Fibroblast of skin of left biceps (primary cell): ENCODE data around the gene NDEL1.
A peak's percentile ranks its signal among the peaks of the same experiment; 100 is the strongest.

Experiments used
- DNase-seq, 2 experiments: peaks; one replicate each; pipeline ENCODE4 v3.0.0-alpha.2; 2013; ENCODE audit warnings: low read depth in 2 of 2

NDEL1 gene

DNA sequence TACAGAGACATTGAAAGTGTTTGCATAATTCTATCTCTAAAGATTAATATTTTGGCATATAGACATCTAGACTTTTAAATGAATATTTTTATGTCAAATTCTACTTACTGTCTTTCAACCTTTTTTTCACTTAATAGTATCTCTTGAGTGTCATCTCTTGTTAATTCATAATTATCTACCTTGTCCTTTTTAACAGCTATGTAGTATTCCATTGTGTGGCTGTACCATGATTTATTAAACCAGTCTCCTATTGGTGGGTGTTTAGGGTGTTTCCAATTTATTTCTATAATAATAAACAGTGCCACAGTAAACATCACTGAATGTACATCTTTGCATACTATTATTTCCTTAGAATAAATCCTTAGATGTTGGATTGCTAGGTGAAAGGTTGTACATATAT, 21.7 kb upstream of the NDEL1 start:
- no peak for DNase-seq

DNA sequence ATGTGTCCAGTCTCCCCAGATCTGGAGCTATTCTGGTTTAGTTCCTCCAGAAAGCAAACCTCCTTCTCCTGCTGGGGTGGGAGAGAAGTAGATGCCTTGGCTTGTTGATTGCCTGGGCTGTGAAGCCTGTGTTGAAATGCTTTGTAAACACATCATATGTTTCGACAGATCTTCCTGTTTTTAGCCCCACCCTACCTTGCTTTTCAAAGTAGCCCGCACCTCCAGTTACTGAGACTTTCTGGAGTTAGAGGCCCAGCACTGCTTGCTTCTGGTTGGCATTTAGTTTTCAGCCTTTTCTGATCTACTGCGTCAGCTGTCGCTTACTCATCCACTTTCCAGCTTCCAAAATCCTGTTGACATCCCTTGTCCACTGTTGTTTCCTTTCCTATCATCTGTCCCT, 17.9 kb upstream of the NDEL1 start:
- no peak for DNase-seq

DNA sequence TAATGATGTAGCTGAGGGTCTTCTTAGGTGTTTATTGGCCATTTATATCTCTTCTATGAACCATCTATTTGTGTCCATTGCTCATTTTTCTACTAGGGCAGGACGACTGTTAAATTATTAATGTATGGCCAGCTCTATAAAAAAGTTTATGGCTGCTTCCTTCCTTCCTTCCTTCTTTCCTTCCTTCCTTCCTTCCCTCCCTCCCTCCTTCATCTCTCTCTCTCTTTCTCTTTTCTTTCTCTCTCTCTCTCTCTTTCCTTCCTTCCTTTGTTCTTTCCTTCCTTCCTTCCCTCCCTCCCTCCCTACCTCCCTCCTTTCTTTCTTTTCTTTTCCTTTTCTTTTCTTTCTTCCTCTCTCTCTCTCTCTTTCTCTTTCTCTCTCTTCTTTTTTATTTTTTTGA, 17.2 kb upstream of the NDEL1 start:
- DNase-seq, result no peak

DNA sequence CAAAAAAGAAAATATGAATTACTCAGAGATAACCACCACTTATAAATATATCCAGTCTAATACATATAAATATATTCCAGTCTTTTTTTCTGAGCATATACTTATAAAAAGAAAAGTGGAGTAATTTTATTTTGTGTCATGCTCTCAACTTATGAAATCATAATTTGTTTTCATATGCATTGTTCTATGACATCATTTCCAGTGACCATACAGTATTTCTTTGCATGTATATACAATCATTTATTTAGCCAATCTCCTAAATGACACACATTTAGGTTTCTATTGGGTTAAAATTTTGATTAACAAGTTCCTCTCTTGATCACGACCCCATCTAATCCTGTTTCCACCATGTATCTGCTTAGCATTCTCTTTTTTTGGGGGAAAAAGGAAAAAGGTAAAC, 16.4 kb upstream of the NDEL1 start:
- DNase-seq, result no peak

DNA sequence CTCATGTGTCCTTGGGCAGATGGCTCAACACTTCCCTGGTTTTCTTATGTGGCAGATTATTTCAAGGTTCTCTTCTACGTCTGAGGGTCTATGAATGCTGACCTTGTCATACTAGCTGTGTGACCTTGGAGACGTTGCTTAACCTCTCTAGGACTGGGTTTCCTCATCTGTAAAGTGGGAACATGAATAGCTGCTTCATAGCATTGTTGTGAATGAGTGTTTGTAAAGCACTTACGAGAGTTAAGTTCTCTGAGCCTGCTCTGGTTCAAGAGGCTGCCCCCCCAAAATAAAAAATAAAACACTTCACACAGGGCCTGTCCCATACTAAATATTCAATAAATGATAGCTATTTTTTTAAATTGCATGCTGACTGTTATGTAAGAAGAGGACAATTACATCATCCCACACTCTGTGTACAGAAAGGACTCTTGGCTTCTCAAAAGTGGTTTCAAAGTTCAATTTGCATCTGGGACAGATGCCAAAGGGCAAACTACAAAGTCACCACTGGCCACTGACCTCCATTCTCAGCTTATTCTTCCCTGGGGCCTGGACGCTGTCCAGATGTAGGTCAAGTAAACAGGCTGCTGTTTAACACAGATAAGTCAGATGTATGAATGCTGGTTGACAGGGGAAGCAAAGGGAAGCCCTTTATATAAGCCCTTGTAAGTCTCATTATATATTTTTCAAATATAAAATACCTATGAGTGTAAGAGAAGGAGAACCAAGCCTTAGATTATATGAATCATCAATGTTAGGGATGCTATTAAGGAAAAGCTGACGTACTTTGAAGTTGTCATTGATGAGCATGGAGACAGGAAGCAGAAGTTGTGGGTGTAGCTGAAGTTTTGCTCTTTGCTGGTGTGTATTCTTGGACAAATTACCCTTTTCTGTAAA, 15.4 kb upstream of the NDEL1 start:
- no peak for DNase-seq

DNA sequence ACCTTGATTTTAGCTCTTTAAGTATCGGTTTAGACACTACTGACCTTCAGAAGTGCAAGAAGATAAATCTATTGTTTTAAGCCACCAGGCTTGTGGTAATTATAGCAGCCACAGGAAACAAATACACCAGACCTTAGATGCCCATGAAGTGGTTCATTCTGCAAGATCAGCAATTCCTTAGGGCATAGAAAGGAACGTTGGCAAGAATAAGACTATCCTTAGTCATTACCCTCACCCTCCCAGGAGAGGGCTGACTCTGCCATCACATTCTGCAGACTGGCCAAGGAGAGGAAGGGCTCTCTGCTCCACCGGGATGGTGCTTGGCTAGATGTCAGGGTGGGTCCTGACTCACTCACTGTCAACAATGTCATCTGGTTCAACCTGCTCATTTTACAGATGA, 14.1 kb upstream of the NDEL1 start:
- no peak for DNase-seq

DNA sequence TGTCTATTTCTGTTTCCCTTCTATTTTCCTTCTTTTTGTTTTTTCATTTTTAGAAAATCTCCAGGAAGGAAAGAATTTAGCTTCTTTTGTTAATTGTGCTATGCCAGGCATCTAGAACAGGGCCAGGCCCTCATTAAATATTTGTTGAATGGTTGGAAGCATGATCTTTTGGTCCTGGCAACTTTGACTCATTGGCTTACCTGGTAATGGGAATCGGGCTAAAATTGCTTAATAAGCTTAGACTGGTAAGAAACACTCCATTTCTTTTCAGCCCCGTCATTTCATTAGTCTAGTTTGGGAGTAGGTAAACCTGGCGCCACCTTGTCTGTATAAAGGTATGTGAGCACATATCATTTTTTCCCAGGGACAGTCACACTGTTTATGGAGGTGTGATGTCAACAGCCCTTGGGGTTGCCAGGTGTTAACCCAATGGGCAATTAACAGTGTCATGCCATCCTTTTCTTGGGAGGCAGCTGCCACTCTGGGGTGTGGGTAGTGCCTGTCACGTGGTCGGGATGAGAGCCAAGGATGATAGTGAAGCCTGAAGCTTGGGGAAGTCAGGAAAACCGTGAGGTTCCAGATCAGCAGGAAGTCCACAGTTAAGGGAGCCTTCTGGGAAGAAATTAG, 9.5 kb upstream of the NDEL1 start:
- DNase-seq, result no peak

DNA sequence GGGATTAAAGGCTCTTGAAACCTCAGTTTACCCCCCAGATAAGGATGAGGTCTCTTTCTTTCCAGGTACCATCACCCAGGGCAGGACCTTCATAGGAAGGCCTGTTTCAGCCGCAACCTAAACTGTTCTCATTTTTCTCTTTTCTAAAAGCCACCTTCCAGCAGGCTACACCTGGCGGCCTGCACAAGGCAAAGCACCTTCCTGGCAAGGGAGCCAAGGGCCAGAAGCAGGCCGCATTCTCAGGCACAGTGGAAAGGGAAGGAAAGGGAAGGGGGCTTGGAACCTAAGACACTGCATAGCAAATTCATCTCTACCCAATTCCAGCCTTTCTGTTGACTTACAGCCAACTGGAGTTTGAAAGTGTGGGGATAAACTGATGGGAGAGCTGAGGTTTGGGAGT, 8.9 kb upstream of the NDEL1 start:
- no peak for DNase-seq

DNA sequence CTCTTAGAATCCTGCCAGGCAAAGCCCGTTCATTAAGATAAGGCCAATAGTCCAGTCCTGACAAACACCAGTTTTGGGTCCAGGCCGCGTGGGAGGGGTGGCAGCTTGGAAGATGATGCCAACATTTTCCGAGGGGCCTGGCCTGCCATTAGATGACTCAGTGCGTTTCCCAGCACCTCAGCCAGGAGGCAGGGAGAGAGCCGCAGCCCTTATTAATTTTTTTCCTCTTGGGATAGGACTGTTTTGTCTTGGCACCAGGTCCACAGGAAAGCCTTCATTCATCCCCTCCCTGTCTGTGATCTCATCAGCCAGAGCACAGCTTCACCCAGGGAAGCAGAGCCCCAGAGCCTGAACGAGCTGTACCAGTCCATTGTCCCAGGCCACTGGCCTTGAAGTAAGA, 4.7 kb upstream of the NDEL1 start:
- DNase-seq, result no peak

DNA sequence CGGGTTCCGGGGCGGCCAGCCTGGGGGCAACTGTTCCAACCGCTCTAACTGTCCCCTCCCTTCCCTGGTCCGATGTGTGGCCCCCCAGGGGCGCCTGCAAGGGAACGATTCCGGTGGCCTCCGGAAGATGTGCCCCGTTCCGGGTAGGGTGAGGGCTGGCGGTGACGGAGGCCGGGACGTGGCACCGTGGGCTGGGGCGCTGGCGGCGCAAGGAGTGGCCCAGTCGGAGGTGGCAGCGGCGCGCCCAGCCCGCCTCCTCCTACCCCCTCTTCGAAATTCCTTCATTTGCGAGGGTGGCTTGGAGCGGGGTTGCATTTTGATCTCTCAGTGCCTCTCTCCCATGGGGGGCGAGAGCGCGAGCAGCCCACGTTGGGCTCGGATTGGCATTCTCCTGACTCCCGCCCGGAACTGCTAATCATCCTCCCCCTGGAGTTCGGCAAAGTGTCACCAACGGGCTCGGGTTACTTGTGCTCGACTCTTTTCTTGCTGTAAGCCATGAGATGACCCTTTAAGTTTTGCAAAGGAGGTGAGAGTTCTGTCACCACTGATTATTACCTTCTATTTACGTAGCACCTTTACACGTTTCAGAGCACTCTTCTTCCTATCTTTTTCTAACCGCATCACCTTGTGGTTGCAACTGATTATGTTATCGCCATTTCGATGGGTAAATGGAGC, 622 bp downstream of the NDEL1 start:
- peak; percentile 9 to 15 for DNase-seq

DNA sequence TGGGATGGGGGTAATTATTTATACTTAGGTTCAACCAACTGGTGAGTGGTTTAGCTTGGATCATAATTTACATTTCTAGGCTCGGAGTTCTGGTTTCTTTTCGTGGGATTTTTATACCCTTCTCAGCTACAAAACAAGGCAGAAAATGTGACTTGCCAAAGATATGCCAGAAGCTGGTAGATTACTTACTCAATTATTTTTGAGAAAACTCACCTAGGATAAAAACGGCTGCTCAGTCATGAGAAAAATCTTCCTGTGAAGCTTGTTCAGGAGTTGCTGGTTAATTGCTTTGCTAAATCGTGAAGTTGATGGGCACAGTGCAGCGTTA, 1.1 kb downstream of the NDEL1 start:
- no peak for DNase-seq

DNA sequence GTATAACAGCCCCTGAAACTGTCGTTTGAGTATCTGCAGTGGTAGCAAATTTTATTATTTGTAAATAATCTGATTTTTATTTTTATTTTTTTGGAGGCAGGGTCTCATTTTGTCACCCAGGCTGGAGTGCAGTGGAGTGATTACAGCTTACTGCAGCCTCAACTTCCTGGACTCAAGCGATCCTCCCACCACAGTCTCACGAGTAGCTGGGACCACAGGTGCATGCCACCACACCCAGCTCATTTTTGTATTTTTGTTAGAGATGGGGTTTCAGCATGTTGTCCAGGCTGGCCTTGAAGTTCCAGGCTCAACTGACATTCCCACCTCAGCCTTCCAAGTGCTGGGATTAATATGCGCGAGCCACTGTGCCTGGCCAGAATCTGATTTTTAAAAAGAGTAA, 2.8 kb downstream of the NDEL1 start:
- DNase-seq, result no peak

DNA sequence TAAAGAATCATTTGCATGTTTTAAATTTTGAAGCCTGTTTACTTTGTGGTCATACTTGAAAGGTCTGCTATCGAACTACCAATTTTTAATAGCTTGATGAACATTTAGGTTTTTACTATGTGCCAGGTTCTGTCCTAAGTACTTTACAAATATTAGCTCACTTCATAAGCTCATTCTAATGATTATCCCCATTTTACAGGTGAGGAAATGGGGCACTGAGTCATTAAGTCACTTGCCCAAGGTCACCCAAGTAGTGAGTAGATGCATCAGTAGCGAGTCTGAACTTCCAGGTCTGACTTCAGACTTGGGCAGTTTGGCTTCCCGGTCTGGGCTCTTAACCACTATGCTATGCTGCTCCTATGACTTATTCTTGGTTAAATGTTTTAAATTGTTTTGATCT, 4.0 kb downstream of the NDEL1 start:
- DNase-seq, result no peak

DNA sequence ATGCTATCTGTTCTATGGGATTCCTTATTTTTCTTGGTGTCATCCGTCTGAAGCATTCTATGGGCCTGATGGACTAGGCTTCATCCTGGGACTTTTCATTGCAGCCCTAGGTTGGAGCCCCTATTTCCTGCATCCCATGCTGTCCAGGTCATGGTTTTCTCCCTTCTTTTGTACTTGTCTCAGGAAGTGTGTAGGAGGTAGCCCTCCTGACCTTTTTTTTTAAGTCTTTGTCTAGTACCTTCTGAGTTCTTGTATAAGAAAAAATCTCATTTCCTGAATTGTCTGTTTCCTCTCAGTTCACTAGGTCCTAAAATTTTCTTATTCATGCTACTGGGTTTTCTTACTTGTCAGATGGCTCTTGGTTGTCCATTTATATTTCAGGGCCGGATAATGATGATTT, 6.0 kb downstream of the NDEL1 start:
- DNase-seq, result no peak

DNA sequence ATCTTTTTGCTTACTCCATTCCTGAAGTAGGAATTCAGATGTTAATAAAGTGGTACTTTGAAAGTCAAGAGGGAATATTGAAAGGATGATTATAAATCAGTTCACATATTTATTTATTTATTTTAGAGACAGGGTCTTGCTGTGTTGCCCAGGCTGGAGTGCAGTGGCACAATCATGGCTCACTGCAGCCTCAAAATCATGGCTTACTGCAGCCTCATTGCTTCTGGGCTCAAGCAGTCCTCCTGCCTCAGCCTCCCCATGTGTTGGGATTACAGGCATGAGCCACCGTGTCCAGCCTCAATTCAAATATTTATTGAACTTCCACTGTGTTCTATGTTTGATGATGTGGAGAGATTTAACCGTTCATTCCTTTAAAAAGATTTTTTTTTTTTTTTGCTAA, 6.6 kb downstream of the NDEL1 start:
- no peak for DNase-seq

DNA sequence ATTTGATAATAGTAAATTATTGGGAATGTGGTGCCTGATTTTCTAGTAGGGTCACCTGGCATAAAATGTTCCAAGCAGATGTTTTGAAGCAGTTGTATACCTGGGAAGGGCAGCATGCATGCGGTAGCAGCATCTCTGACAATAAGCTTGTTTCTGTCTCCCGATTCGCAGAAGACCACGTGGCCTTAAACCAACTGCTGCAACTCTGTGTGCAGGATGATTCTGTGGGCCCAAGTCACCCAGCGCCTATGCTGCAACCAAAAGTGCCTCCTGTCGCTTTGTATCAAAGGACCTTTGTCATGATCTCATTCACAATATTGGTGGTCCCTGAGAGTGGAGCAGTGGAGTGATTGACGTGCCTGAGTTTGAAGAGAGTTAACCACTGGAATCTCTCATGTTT, 8.1 kb downstream of the NDEL1 start:
- no peak for DNase-seq

DNA sequence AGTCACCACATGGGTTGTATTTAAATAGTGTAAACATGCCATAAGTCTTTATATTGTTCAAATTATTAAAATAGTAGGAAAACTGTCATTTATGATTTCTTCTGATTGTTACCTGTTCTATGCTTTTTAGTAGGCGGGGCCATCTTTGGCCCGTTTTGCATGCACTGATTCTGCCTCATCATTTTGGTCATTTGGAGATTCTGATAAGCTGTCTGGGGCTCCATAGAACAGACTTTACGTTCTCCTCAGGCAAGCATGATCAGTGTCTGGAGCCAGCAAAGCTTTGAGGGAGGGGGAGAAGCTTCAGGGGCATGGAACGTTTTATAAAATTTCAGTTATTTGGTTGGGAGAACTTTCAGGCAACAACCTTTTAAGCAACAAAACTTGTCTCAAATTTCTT, 8.8 kb downstream of the NDEL1 start:
- no peak for DNase-seq

DNA sequence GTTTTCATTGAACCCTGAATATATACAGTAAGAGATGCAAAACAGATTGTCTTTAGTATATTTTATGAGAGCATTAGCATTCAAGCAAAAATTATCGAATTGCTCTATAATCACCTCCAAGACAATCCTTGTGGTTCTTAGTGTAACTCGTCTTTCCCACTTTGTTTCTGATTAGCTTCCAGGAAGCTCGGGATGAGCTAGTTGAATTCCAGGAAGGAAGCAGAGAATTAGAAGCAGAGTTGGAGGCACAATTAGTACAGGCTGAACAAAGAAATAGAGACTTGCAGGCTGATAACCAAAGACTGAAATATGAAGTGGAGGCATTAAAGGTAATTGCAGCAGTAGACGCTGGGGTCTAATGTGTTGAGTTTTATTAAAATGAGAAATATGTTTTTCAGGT, 9.9 kb downstream of the NDEL1 start:
- DNase-seq, result no peak

DNA sequence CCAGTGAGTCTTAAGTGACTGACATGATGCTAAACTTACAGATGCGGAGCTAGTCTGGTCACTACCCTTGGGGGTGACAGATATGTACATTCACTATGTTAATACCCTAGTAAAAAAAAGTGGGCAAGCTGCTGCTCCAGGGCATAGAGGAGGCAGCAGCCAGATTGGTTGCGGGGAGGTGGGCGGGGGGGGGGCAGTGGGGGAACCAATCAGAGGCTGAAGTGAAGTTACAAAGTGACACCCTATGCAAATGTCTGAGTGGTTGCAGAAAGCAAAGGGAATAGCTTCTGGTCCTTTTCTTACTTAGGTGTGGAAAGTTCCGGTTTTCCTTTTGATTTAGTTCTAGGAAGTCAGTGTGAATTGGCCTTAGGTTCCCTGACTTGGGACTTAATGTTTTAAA, 12.1 kb downstream of the NDEL1 start:
- DNase-seq, result no peak

DNA sequence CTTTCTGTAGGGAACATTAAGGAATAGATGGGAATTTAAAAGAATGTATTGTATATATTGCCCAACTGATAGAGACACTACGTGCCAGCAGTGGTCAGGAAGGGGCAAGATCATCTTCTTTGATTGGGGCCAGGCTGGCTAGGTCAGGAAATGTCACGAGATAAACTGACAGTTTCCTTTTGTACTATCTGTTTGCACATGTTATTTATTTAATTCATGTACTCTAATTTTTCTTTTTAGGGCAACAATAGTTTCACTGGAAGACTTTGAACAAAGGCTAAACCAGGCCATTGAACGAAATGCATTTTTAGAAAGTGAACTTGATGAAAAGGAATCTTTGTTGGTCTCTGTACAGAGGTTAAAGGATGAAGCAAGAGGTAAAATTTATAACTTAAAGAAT, 12.6 kb downstream of the NDEL1 start:
- DNase-seq, result no peak

DNA sequence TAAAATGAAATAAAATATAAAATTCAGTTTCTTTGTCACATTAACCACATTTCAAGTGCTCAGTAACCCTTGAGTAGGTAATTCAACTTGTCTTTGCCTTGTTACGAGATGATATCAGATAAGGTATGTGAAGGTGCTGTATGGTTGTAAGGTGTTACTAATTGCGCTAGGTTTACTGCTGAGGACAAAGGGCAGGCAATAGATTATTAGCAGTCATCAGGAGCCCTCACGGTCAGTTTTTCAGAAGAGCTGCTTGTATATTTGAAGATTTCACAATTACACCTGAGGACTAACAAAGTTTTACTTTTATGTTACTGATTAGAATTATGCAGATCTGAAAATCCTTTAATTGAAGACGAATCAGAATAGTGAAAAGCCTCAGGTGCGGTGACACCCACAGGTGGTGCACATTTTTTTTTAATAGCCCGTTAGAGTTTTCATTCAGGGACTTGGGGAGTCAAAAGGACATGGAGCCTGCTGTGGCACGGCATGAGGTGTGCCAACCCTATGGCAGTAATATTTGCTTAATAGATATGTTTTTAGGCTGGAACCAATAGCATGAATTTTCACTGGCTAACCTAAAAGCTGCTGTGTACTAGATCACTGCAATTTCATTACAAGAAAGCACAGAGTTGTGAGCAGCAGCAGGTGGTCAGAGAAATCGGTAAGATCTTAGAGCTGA, 16.4 kb downstream of the NDEL1 start:
- DNase-seq, result no peak

DNA sequence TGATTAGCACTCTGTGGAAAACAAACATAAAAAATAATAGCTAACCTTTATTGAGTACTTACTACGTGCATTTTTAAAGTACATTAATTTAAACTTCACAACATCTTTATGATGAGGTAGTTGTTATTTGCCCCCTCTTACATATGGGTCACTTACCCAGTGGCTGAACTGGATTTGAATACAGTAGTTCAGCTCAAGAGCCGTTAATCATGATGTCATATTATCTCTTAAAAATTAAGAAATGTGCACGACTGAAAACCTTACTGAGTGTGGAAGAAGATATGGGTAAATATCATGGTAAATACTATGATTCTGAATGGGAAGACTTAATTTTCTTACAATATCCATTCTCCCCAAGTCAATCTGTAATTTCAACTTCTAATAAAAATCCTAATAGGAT, 17.6 kb downstream of the NDEL1 start:
- no peak for DNase-seq
